Stomach smooth muscle (tissue), 2 donors: ENCODE results near the gene ZNF488.
"Not testable (repeated sequence)": the region's sequence is repeated elsewhere in the genome, so short reads cannot be mapped to it uniquely, and the experiment has no call there.

Source experiments
- H3K27ac ChIP-seq: one replicate; pipeline ENCODE4 v1.7.0; 2013; ENCODE audit warnings: mild to moderate bottlenecking, low read length, inconsistent platforms
- H3K27me3 ChIP-seq, 2 donors: one replicate each; pipeline ENCODE4 v1.7.0; 2013; ENCODE audit warnings: low read length in 2 of 2; ENCODE audit not compliant: insufficient read depth in 2 of 2, control insufficient read depth in 1 of 2
- H3K36me3 ChIP-seq, 2 donors: one replicate each; pipeline ENCODE4 v1.7.0; 2013; ENCODE audit warnings: low read length in 2 of 2; ENCODE audit not compliant: control insufficient read depth in 2 of 2, insufficient read depth in 2 of 2
- H3K4me1 ChIP-seq: one replicate; pipeline ENCODE4 v1.7.0; 2013; ENCODE audit warnings: low read length; ENCODE audit not compliant: control insufficient read depth, insufficient read depth
- H3K4me3 ChIP-seq, 2 donors: one replicate each; pipeline ENCODE4 v1.7.0; 2013; ENCODE audit warnings: low read length in 2 of 2
- H3K9ac ChIP-seq, 2 donors: one replicate each; pipeline ENCODE4 v1.7.0; 2013; ENCODE audit warnings: low read length in 2 of 2, mild to moderate bottlenecking in 1 of 2
- H3K9me3 ChIP-seq, 2 donors: one replicate each; pipeline ENCODE4 v1.7.0; 2013; ENCODE audit warnings: low read length in 2 of 2; ENCODE audit not compliant: control insufficient read depth in 2 of 2
- donor health status: healthy.
- donor health status: Pancreatic carcinoma.

The ZNF488 gene

DNA sequence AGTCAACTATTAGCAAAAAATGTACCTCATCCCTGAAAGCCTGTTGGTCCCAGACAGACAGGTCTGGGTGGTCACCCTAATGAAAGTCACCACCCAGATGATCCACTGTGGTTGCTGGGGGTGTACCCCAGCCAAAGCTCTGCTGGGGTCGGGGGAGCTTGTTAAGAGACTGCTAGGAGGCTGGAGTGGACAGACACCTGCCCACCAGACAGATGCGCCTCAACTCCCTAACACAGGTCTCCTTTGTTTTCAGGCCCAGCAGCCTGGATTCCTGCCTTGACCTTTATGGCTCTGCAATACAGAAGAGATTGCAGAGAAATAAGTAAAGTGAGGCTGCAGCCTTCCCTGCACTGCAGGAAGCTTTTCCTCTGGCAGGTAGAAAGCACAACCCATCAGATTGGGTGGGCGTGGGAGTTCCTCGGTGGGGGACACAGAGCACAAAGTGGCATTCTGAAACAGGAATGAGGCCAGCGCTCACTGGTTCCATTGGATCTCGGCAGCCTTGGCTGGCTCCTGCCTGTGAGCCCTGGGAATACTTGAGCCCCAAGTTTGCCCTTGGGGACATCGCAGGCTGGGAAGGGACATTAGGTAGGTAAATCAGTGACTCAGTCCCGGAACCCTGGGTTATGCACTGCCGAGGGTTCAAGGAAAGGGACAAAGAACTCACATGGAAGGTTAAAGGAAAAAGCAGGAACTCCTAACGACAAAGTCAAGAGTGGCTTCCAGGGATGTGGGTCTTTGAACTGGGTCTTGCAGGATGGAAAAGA, 18.0 kb upstream of the ZNF488 start:
- H3K36me3 ChIP-seq, result no peaks in the 10 kb centered on the region
- peaks cover 0 to 5% of the 10 kb centered on the region in 2 donors for H3K9me3 ChIP-seq
- no peak overlapping the region for H3K4me3 ChIP-seq
- H3K27me3 ChIP-seq, result no peaks in the 10 kb centered on the region
- peaks cover 14% of the 10 kb centered on the region for H3K4me1 ChIP-seq
- H3K9ac ChIP-seq, result no peak overlapping the region
- no peak overlapping the region for H3K27ac ChIP-seq

GRCh38 chr10:47401210-47401609, 17.1 kb upstream of the ZNF488 start:
- H3K27me3 ChIP-seq, result no peaks in the 10 kb centered on the region
- H3K9ac ChIP-seq, result no peak overlapping the region
- no peak overlapping the region for H3K27ac ChIP-seq
- H3K36me3 ChIP-seq, result no peaks in the 10 kb centered on the region
- H3K4me1 ChIP-seq, result peaks cover 14% of the 10 kb centered on the region
- H3K4me3 ChIP-seq, result no peak overlapping the region
- H3K9me3 ChIP-seq, result peaks cover 0 to 5% of the 10 kb centered on the region in 2 donors

GRCh38 chr10:47400786-47401185, 16.7 kb upstream of the ZNF488 start:
- peaks cover 0 to 5% of the 10 kb centered on the region in 2 donors for H3K9me3 ChIP-seq
- no peak overlapping the region for H3K4me3 ChIP-seq
- peaks cover 14% of the 10 kb centered on the region for H3K4me1 ChIP-seq
- H3K36me3 ChIP-seq, result no peaks in the 10 kb centered on the region
- H3K9ac ChIP-seq, result no peak overlapping the region
- H3K27ac ChIP-seq, result no peak overlapping the region
- no peaks in the 10 kb centered on the region for H3K27me3 ChIP-seq

DNA sequence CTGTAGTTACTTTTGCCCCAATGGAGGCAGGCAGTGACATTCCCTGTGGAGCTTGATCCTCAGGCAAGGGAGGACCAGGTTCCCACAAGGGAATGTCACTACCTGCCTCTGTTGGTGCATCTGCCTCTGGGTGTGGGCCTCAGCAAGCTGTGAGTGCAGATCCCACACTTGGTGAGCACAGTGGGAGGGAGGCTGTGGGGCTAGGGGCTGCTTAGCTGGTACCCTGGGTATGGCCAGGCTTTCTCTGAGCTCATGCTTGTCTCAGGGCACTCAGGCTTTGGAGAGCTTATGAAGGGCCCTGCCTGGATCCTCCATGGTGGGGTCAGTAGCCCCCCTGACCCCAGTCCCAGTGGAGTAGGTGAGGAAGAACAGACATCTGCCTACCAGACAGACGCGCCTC, 16.2 kb upstream of the ZNF488 start:
- H3K36me3 ChIP-seq, result no peaks in the 10 kb centered on the region
- no peak overlapping the region for H3K27ac ChIP-seq
- H3K4me1 ChIP-seq, result peaks cover 14% of the 10 kb centered on the region
- peaks cover 0 to 5% of the 10 kb centered on the region in 2 donors for H3K9me3 ChIP-seq
- no peak overlapping the region for H3K9ac ChIP-seq
- H3K27me3 ChIP-seq, result no peaks in the 10 kb centered on the region
- H3K4me3 ChIP-seq, result no peak overlapping the region

GRCh38 chr10:47397256-47397655, 13.2 kb upstream of the ZNF488 start:
- Histone ChIP-seq H3K27me3 (no peaks in the 10 kb centered on the region), H3K9me3 (peaks cover 0 to 5% of the 10 kb centered on the region in 2 donors)

GRCh38 chr10:47396311-47396717, 12.2 kb upstream of the ZNF488 start:
- Histone ChIP-seq H3K4me3 (no peak overlapping the region), H3K27ac (no peak overlapping the region), H3K9ac (no peak overlapping the region), H3K27me3 (no peaks in the 10 kb centered on the region), H3K36me3 (no peaks in the 10 kb centered on the region), H3K4me1 (no peaks in the 10 kb centered on the region), H3K9me3 (peaks cover 0 to 5% of the 10 kb centered on the region in 2 donors)

More at GRCh38 chr10:47397256-47397655, 13.2 kb upstream of the ZNF488 start:
- Histone ChIP-seq H3K9ac (no peak overlapping the region), H3K36me3 (no peaks in the 10 kb centered on the region), H3K4me3 (no peak overlapping the region), H3K4me1 (no peaks in the 10 kb centered on the region), H3K27ac (no peak overlapping the region)

DNA sequence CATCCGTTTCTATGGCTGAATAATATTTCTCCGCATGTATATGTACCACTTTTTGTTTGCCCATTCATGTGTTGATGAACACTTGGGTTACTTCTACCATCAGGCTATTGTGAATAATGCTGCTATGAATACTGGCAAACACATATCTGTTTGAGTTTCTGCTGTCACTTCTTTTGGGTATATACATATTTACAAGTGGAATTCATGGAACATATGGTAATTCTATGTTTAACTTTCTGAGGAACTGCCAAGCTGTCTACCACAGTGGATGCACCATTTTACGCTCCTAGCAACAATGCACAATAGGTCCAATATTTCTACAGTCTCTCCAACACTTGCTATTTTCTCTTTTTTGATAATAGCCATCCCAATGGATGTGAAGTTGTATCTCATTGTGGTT, 5.5 kb upstream of the ZNF488 start:
- H3K27me3 ChIP-seq, result no peaks in the 10 kb centered on the region
- H3K27ac ChIP-seq, result no peak overlapping the region
- no peak overlapping the region for H3K4me3 ChIP-seq
- H3K9me3 ChIP-seq, result no peaks in the 10 kb centered on the region
- H3K36me3 ChIP-seq, result no peaks in the 10 kb centered on the region
- H3K9ac ChIP-seq, result no peak overlapping the region
- no peaks in the 10 kb centered on the region for H3K4me1 ChIP-seq

- Histone ChIP-seq H3K27me3 (no peaks in the 10 kb centered on the region), H3K4me3 (no peak overlapping the region), H3K9ac (no peak overlapping the region), H3K27ac (no peak overlapping the region), H3K4me1 (peaks cover 2% of the 10 kb centered on the region), H3K9me3 (no peaks in the 10 kb centered on the region), H3K36me3 (no peaks in the 10 kb centered on the region)
These were observed 4.8 kb upstream of the ZNF488 start for GRCh38 chr10:47388879-47389278.

DNA sequence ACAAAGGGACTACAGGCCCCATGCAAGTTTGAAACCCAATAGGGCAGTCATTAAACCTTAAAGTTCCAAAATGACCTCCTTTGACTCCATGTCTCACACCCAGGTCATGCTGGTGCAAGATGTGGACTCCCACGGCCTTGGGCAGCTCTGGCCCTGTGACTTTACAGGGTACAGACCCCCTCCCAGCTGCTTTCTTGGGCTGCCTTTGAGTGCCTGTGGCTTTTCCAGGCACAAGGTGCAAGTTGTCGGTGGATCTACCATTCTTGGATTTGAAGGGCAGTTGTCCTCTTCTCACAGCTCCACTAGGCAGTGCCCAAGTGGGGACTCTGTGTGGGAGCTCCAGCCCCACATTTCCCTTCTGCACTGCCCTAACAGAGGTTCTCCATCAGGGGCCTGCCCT, 2.0 kb upstream of the ZNF488 start:
- H3K4me3 ChIP-seq, H3K9me3 ChIP-seq, H3K27me3 ChIP-seq, H3K9ac ChIP-seq, H3K4me1 ChIP-seq, H3K36me3 ChIP-seq, H3K27ac ChIP-seq: not testable (repeated sequence)

- peaks cover 0 to 7% of the 10 kb centered on the region in 2 donors for H3K27me3 ChIP-seq
- H3K4me3 ChIP-seq, result peak overlapping the region; percentile 75 to 79
- no peak overlapping the region for H3K27ac ChIP-seq
- no peaks in the 10 kb centered on the region for H3K36me3 ChIP-seq
- H3K9me3 ChIP-seq, result no peaks in the 10 kb centered on the region
- peaks cover 8% of the 10 kb centered on the region for H3K4me1 ChIP-seq
- no peak overlapping the region for H3K9ac ChIP-seq
These were observed 589 bp downstream of the ZNF488 start for GRCh38 chr10:47383261-47384147.
